NCI-H2227 treated with DMSO at 0.1 percent for 48 hours (cell line): ENCODE results near the gene MUL1.
"Not testable (repeated sequence)": the region's sequence is repeated elsewhere in the genome, so short reads cannot be mapped to it uniquely, and the experiment has no call there.

Source experiments
- DNase-seq: peaks from one replicate; lab custom pipeline; 2025; lab: John Stamatoyannopoulos, UW

The MUL1 gene

GRCh38 chr1:20507564-20508410 lies at the start of gene MUL1:
Gene MUL1, minus strand, starts transcription at chr1:20508151. Its CDS starts 127 bp downstream, at chr1:20508024.
- DNase-seq = peak; percentile 85

- DNase-seq = no peak
Measured at GRCh38 chr1:20555758-20556120, 47.8 kb upstream of the MUL1 start.

- DNase-seq = no peak
Measured at GRCh38 chr1:20555025-20555757, 47.2 kb upstream of the MUL1 start.

- DNase-seq = peak; percentile 16
Measured at GRCh38 chr1:20552728-20553445, 44.9 kb upstream of the MUL1 start.

- DNase-seq = peak; percentile 86
Measured at GRCh38 chr1:20551945-20552727, 44.2 kb upstream of the MUL1 start, which contains the start of gene FAM43B. Gene FAM43B, plus strand, starts transcription at chr1:20552573. Its CDS starts 401 bp downstream, at chr1:20552974.

GRCh38 chr1:20551161-20551560 lies 43.2 kb upstream of the MUL1 start:
- no peak for DNase-seq

GRCh38 chr1:20546637-20547036 lies 38.7 kb upstream of the MUL1 start:
- DNase-seq = no peak

- no peak for DNase-seq
Measured at GRCh38 chr1:20540281-20540680, 32.3 kb upstream of the MUL1 start.

DNA sequence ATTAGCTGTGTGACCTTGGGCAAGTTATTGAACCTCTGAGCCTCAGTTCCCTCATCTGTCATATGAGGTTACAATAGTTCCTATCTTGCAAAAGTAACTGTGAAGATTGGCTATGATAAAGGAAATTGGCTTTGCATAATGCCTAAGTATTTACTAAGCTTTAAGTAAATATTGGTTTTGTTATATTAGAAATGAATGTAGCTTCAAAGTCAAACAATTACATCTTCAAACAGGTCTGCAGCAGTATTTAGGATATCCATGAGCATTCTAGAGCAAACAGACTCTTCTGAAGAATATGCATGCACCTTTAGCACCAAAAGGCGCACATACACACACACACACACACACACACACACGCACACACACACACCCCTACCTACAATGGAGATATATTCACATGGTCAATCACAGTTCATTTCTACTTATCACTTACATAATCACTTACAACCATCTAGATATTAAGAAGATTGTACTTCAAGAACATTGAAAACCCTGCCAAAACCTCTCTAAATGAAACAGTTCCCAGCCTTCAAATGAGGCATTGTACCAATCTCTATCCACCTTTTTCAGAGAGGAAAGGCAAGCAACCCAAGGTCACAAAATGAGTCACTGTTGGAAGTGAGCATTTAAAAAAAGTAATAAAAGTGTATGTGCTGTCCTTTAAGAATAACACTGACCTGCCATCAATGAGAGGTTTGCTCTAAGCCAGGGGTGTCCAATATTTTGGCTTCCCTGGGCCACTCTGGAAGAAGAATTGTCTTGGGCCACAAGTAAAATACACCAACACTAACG lies 31.0 kb upstream of the MUL1 start:
- no peak for DNase-seq

- DNase-seq = no peak
Measured at GRCh38 chr1:20538227-20538626, 30.3 kb upstream of the MUL1 start.

DNA sequence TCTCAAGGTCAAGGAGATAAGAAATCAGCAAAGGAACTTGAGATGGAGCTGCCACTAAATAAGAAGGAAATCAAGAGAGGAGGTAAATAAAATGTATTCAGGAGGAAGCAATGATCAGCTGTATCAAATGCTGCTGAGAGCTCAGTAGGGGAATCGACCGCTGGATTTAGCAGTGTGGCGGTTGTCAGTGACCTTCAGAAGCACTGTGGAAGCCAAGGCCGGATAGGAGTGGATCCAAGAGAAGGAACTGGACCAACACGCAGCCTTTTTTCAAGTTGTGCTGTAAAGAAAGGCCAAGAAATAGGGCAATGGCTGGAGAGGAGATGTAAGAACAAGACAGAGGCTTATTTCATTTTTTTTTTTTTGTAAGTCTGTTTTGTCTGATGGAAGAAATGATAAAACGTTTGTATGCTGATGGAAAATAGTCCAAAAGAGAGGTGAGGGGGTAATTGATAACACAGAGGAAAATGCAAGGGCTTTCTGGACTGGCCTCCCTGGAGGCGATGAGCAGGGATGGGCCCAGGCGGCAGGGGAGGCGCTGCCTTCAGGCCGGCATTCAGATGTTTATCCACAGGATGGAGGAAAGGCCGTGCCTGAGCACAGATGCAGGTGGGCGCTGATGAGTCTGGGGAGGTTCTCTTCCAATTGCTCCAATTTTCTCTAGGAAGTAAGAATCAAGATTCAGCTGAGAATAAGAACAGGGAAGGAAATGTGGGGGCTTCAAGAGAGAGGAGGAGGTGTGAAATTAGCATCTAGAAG lies 26.9 kb upstream of the MUL1 start:
- DNase-seq = no peak

- no peak for DNase-seq
Measured at GRCh38 chr1:20533635-20534034, 25.7 kb upstream of the MUL1 start.

DNA sequence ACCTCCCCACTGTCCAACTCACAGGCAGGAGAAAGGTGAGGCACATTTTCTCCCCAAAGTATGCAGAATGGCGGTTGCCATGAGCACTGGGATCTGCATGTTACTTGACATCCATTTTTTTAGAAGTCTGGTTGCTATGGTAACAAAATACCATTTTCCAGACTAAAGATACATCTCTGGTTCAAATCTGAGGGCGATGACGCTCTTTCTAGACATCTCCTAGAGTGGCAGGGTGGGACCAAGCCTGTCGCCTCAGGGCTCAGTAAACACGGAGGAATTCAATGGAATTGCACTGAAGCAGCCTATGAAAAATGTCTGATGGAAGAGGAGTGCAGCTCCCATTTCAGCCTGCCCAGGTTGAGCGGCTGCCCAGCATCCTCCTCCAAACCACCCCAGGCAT lies 22.9 kb upstream of the MUL1 start:
- DNase-seq = no peak

DNA sequence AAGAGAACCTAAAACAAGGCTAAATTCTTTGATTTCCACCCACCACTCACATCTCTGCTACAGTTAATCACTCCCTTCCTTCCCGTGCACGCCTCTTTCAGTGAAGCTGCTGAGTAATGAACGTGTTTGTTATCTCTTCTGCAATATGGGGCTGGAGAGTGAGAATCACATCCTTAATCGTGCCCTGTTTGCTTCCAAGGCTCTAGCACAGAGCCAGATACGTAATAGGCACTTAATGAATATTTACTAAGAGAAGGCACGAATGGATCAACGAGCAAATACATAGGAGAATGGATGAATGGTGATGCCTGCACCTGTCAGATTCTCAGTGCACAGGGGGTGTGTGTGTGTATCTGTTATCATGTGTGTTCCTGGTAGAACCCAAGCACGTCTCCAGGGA lies 22.4 kb upstream of the MUL1 start:
- no peak for DNase-seq

GRCh38 chr1:20528221-20528620 lies 20.3 kb upstream of the MUL1 start:
- no peak for DNase-seq

GRCh38 chr1:20526267-20526666 lies 18.3 kb upstream of the MUL1 start:
- no peak for DNase-seq

DNA sequence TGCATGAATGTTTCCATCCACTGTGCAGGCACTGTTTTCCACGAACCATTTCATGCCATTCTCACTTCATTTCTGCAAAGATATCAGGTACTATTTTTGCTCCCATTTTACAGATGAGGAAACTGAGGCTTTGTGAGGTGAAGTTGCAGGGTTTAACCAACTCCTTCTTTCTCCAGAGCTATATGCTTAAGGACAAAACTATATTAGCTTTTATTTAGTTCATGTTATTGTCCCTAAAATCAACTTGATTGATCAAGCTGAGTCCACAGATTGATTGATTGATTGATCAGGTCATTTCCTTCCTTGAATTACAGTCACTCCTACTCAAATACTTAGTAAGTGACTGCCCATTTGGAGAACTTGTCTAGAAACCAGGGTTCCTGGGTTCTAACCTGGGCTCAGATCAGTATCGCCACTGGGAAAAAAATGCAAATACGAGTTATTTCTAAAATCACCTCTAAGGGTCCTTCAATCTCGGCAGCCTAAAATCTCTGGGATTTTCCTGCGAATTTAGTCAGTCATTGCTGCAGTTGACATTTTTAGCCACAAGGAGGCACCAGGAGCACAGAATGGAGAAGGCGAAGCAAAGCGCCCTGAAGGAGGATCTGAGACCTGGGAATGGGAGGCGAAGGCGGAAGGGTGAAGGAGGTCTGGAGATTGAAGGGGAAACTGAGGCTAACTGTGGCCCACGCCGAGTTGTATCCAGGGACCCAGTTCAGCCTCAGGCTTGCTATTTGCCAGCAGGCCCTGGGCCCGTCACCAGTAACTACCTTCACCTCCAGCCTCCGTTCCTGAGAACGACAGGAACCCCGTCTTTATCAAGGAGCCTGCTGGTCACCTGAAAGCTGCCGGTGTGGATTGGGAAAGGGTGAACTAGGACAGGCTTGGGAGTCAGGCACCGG lies 14.3 kb upstream of the MUL1 start:
- DNase-seq = peak; percentile 85

GRCh38 chr1:20519609-20520262 lies 11.8 kb upstream of the MUL1 start:
- DNase-seq = not testable (repeated sequence)
